HG02885 (cell line): Measurements from ENCODE around the gene STK4.
A peak's percentile ranks its signal among the peaks of the same experiment; 100 is the strongest.

ENCODE experiments used
- ATAC-seq: cut with Tn5 transposase; IDR thresholded peaks from one replicate; pipeline ENCODE4 v1.9.1; 2021; ENCODE audit warnings: mild to moderate bottlenecking; ENCODE audit not compliant: unreplicated experiment, poor library complexity

The STK4 gene

GRCh38 chr20:44966030-44966961 lies at the start of gene STK4:
TSS of gene STK4 (plus strand) at chr20:44966512. CDS start at chr20:44966569, 57 bp downstream.
- peak; percentile 74 for ATAC-seq

GRCh38 chr20:44916586-44916985 lies 49.7 kb upstream of the STK4 start:
- no peak for ATAC-seq

- ATAC-seq: no peak
These were observed 48.9 kb upstream of the STK4 start for GRCh38 chr20:44917399-44917798.

GRCh38 chr20:44918342-44918741 lies 48.0 kb upstream of the STK4 start:
- ATAC-seq: no peak

GRCh38 chr20:44918761-44919160 lies 47.6 kb upstream of the STK4 start:
- no peak for ATAC-seq

- ATAC-seq: no peak
These were observed 44.9 kb upstream of the STK4 start for GRCh38 chr20:44921447-44921846.

GRCh38 chr20:44924541-44924940 lies 41.8 kb upstream of the STK4 start:
- no peak for ATAC-seq

GRCh38 chr20:44928595-44928994 lies 37.7 kb upstream of the STK4 start:
- no peak for ATAC-seq

GRCh38 chr20:44930517-44931168 lies 35.7 kb upstream of the STK4 start:
- ATAC-seq: no peak

GRCh38 chr20:44931911-44932310 lies 34.4 kb upstream of the STK4 start:
- ATAC-seq: no peak

GRCh38 chr20:44932916-44933315 lies 33.4 kb upstream of the STK4 start:
- ATAC-seq: no peak

GRCh38 chr20:44936510-44936909 lies 29.8 kb upstream of the STK4 start:
- ATAC-seq: no peak

GRCh38 chr20:44938637-44939036 lies 27.7 kb upstream of the STK4 start:
- ATAC-seq: no peak

GRCh38 chr20:44941120-44941691 lies 25.1 kb upstream of the STK4 start:
- no peak for ATAC-seq

GRCh38 chr20:44942264-44942973 lies 23.9 kb upstream of the STK4 start:
- ATAC-seq: no peak

- no peak for ATAC-seq
These were observed 22.5 kb upstream of the STK4 start for GRCh38 chr20:44943828-44944227.

GRCh38 chr20:44945261-44945660 lies 21.1 kb upstream of the STK4 start:
- no peak for ATAC-seq

GRCh38 chr20:44946271-44946852 lies 19.9 kb upstream of the STK4 start:
- ATAC-seq: no peak

GRCh38 chr20:44948107-44948506 lies 18.2 kb upstream of the STK4 start:
- no peak for ATAC-seq

- no peak for ATAC-seq
These were observed 17.8 kb upstream of the STK4 start for GRCh38 chr20:44948513-44948912.
